Measurements from ENCODE around the gene CSPG5. TPM values are rescaled to one million over a fixed set of nuclear protein-coding genes. Genes with fewer than 3 reads are reported as not detected.
A peak's percentile ranks its signal among the peaks of the same experiment; 100 is the strongest.

Gene CSPG5
- total RNA-seq, 1 donor from 2014 or later = 0.59 TPM

DNA sequence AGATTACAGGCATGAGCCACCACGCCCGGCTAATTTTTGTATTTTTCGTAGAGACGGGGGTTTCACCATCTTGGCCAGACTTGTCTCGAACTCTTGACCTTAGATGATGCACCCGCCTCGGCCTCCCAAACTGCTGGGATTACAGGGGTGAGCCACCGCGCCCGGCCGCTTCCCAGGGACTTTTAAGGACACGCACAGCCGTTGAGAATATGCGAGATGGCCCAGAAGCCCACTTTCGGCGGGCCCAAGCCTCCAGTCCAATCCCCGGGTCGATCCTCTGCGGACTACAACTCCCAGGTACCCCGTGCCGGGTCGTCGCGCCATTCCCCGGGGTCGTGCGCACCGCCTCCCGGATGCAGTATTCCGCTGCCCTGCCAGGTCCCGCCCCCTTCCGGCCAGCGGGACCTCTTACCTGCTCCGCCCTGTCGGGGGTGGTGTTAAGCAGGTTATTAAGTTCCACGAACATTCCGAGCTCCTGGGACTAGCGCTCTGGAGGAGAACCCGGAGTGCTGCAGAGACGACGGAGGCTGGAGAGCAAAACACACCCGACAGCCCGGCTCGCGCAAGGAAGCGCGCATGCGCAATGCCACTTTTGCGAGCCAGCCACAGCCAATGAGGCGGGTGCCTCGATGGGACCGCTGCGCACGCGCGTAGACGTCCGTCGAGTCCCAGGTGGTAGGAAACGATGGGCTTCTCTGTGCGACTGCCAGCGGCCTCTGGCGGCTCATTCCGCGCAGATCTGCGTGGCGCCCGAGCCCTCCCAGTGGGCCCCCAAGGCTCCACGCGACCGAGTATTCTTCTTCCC, 65.3 kb downstream of the CSPG5 start, which contains the start of gene ELP6:
Gene ELP6 (minus strand): TSS at position 588 of the 805 bp plus-strand sequence. CDS start 122 bp downstream, at position 466.
- intact Hi-C loops (cut with micrococcal nuclease) = no loop called here
- ATAC-seq (peak; percentile 99), DNase-seq (peak; percentile 98)

DNA sequence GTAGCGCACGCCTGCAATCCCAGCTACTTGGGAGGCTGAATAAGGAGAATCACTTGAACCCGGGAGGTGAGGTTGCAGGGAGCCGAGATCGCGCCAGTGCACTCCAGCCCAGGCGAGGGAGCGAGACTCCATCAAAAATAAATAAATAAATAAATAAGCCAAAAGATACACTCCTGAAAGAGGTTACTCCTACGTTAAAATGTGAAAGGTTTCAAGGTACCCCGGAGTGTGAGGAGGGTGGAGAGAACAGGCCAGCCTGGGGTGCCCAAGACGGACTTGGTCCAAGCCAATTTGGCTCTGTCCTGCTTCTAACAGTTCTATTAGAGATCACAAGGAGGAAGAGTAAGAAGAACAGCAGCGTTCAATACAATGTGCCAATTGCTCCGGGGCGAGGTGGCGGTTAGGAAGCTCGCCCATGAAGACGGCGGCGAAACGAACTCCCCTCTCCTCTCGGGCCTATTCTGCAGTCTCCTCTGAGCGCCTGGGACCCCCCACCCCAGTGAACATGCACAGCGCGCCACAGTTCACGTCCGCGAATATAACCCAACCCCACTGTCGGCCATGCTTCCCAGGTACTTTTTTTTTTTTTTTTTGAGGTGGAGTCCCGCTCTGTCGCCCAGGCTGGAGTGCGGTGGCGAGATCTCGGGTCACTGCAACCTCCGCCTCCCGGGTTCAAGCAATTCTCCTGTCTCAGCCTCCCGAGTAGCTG, 66.1 kb downstream of the CSPG5 start:
- DNase-seq = peak; percentile 42
- ATAC-seq = peak; percentile 8
- intact Hi-C loops (cut with micrococcal nuclease) = no loop called here

Other genes with a start within 250 kb of the CSPG5 start
- gene PTPN23, start 197.8 kb downstream of the CSPG5 start, total RNA-seq = 18.6 TPM
- gene SCAP, start 102.9 kb downstream of the CSPG5 start, total RNA-seq = 53.0 TPM
- 18.5 TPM for gene ELP6, start 65.2 kb downstream of the CSPG5 start, total RNA-seq
- 27.0 TPM for gene SMARCC1, start 203.0 kb upstream of the CSPG5 start, total RNA-seq
- 49.0 TPM for gene DHX30, start 224.3 kb upstream of the CSPG5 start, total RNA-seq

Data from left ventricle myocardium superior (tissue), 1 donor.